K562 (cell line): ENCODE data around the gene C11orf91. TPM values are rescaled to one million over a fixed set of nuclear protein-coding genes. Genes with fewer than 3 reads are reported as not detected.

Source experiments
- ATF1 ChIP-seq, 2 experiments: fragments of 450-650 bp in 1 of 2; IDR thresholded peaks; 2 replicates each; pipeline ENCODE4 v1.6.1; 2016; ENCODE audit warnings: missing compliant biosample characterization in 1 of 2, missing genetic modification characterization in 1 of 2
- C11orf30 ChIP-seq: fragments of 450-650 bp; IDR thresholded peaks from 2 replicates; pipeline ENCODE4 v1.6.1; 2016; ENCODE audit warnings: low read depth, mild to moderate bottlenecking
- ETV6 ChIP-seq, 3 experiments: fragments of 150-350 bp in 1 of 3; sonication (generic) in 1 of 3; formaldehyde crosslinking in 1 of 3; IDR thresholded peaks; 2 replicates each; pipeline versions ENCODE4 v1.6.1 to v1.8.0; 2014 to 2022; ENCODE audit warnings: borderline replicate concordance in 2 of 3, low read depth in 2 of 3, antibody characterized with exemption in 1 of 3, low read length in 1 of 3, mild to moderate bottlenecking in 1 of 3, missing genetic modification reagents in 1 of 3
- GATAD2A ChIP-seq: fragments of 450-650 bp; IDR thresholded peaks from 2 replicates; pipeline ENCODE4 v1.6.1; 2017
- GTF2F1 ChIP-seq: IDR thresholded peaks from 2 replicates; pipeline ENCODE4 v1.6.1; 2011; ENCODE audit warnings: low read depth, low read length, improper control_type of control experiment
- HDGF ChIP-seq: fragments of 450-650 bp; IDR thresholded peaks from 2 replicates; pipeline ENCODE4 v1.6.1; 2016
- RAD51 ChIP-seq: fragments of 450-650 bp; IDR thresholded peaks from 2 replicates; pipeline ENCODE4 v1.7.1; 2016; ENCODE audit warnings: low read depth, mild to moderate bottlenecking, borderline replicate concordance
- RUNX1 ChIP-seq: sonication (generic); IDR thresholded peaks from 2 replicates; pipeline ENCODE4 v1.6.1; 2016; ENCODE audit warnings: antibody characterized with exemption, low read depth
- SIN3B ChIP-seq: fragments of 450-650 bp; IDR thresholded peaks from 2 replicates; pipeline ENCODE4 v1.6.1; 2017; ENCODE audit warnings: low read depth, mild to moderate bottlenecking, moderate library complexity
- SMARCC2 ChIP-seq: fragments of 450-650 bp; IDR thresholded peaks from 2 replicates; pipeline ENCODE4 v1.6.1; 2017; ENCODE audit warnings: antibody characterized with exemption, moderate library complexity, mild to moderate bottlenecking, low read depth
- SOX6 ChIP-seq: fragments of 450-650 bp; IDR thresholded peaks from 2 replicates; pipeline ENCODE4 v1.6.1; 2014; ENCODE audit warnings: mild to moderate bottlenecking
- SUPT5H ChIP-seq: fragments of 450-650 bp; IDR thresholded peaks from 2 replicates; pipeline ENCODE4 v1.6.1; 2016
- ZC3H4 ChIP-seq: sonication (generic); formaldehyde crosslinking; IDR thresholded peaks from 2 replicates; pipeline ENCODE4 v1.9.0; 2021; ENCODE audit warnings: missing genetic modification reagents, borderline replicate concordance
- ZNF146 ChIP-seq: IDR thresholded peaks from one replicate; pipeline ENCODE4 v1.6.1; 2018; ENCODE audit warnings: missing compliant biosample characterization; ENCODE audit not compliant: unreplicated experiment
- ZNF311 ChIP-seq: fragments of 250-450 bp; sonication (Bioruptor Pico); IDR thresholded peaks from 2 replicates; pipeline ENCODE4 v1.4.0; 2020; ENCODE audit warnings: mild to moderate bottlenecking, moderate library complexity
- ZNF764 ChIP-seq: fragments of 250-450 bp; sonication (Bioruptor Pico); IDR thresholded peaks from 2 replicates; pipeline ENCODE4 v1.4.0; 2020; ENCODE audit warnings: low read depth, mild to moderate bottlenecking, moderate library complexity
- polyA plus RNA-seq, 8 experiments: library from polyadenylated mRNA; depleted of rRNA in 4 of 8; stranded (reverse) in 5 of 8; unstranded in 3 of 8; fragments of >200 nt; fragmentation: Nextera tagmentation in 2 of 8; fragmentation: Illumina TruSeq in 1 of 8; extraction: Ambion mirVana in 2 of 8; extraction: Trizol in 1 of 8; gene quantifications; 2 replicates each; pipeline versions ENCODE4 v1.2.1 to v1.2.3, GENCODE V29; 2011 to 2014; ENCODE audit warnings: inconsistent platforms in 1 of 8, missing spikeins in 1 of 8
- total RNA-seq, 7 experiments: library from RNA; depleted of rRNA in 6 of 7; stranded (reverse); fragments of >200 nt in 6 of 7; fragmentation: Illumina TruSeq in 2 of 7; extraction: Trizol in 2 of 7; gene quantifications; 2 replicates each; pipeline versions ENCODE4 v1.2.1 to v1.2.3, GENCODE V29; 2011 to 2021; ENCODE audit warnings: low replicate concordance in 1 of 7
- TF ChIP-seq, protein P1 (sequence below): fragments of 200-800 bp; sonication (Bioruptor generic); IDR thresholded peaks from 2 replicates; pipeline ENCODE4 v1.6.1; 2017; ENCODE audit warnings: missing genetic modification characterization, missing compliant biosample characterization
- TF ChIP-seq, protein P2 (sequence below): IDR thresholded peaks from 2 replicates; pipeline ENCODE4 v1.6.1; 2016; ENCODE audit warnings: missing genetic modification characterization, missing compliant biosample characterization
- TF ChIP-seq, protein P3 (sequence below): fragments of 450-650 bp; IDR thresholded peaks from 2 replicates; pipeline ENCODE4 v1.6.1; 2017; ENCODE audit warnings: antibody characterized with exemption
- TF ChIP-seq, protein P4 (sequence below): sonication (generic); formaldehyde crosslinking; IDR thresholded peaks from 2 replicates; pipeline ENCODE4 v1.8.1; 2023; ENCODE audit warnings: mild to moderate bottlenecking, missing genetic modification reagents
- TF ChIP-seq, protein P5 (sequence below): fragments of 250-450 bp; sonication (Bioruptor Pico); IDR thresholded peaks from 2 replicates; pipeline ENCODE4 v1.4.0; 2020; ENCODE audit warnings: mild to moderate bottlenecking

C11orf91 gene
- total and polyA plus RNA-seq, 9 of the 15 experiments (the other 6 are each of a cell fraction or from before 2014, with no cell fraction given) = not detected

DNA sequence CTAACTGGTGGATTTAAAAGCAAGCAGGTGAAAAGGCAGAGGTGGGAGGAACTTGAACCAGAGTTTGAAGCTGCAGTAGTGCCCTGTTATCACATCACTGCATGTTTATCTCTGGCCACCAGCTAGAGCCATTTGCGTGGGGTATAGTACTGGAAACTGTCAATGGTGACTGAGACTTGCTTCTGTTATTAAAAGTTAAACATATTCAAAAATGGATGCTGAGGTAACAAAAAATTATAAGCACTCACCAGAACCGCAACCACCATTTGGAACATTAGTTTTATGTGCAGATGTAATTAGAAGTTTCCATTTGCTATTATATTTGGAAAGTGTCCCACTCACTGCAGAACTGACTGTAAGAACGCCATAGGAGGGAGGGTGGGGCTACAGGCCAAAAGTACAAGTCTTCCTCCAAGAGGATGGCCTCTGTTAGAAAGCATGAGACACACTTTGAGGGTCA is 36.8 kb upstream of the C11orf91 start (continued):
- no peak; a peak in 1 of 4 replicates for TF ChIP-seq ETV6 (IDR thresholded peaks at IDR 0.05; ENCODE audit: borderline replicate concordance in 1 of 2, low read depth in 2 of 2, low read length in 1 of 2)
- no peak for TF ChIP-seq ETV6 (CRISPR knock-in tag; IDR thresholded peaks at IDR 0.05; ENCODE audit: borderline replicate concordance)
- no peak for TF ChIP-seq ATF1 (CRISPR knock-in tag; IDR thresholded peaks at IDR 0.05)
- TF ChIP-seq ATF1 (tag; IDR thresholded peaks at IDR 0.05) = peak; percentile 51
- peak; percentile 82 for TF ChIP-seq SMARCC2
- peak; percentile 75; the same call in 1 of the 2 replicates for TF ChIP-seq GATAD2A
- TF ChIP-seq RUNX1 = no peak
- no peak for TF ChIP-seq ZNF764 (CRISPR knock-in tag)
- TF ChIP-seq, protein P1, sequence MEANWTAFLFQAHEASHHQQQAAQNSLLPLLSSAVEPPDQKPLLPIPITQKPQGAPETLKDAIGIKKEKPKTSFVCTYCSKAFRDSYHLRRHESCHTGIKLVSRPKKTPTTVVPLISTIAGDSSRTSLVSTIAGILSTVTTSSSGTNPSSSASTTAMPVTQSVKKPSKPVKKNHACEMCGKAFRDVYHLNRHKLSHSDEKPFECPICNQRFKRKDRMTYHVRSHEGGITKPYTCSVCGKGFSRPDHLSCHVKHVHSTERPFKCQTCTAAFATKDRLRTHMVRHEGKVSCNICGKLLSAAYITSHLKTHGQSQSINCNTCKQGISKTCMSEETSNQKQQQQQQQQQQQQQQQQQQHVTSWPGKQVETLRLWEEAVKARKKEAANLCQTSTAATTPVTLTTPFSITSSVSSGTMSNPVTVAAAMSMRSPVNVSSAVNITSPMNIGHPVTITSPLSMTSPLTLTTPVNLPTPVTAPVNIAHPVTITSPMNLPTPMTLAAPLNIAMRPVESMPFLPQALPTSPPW = peak; percentile 71
- TF ChIP-seq RAD51 = no peak
- TF ChIP-seq, protein P2, sequence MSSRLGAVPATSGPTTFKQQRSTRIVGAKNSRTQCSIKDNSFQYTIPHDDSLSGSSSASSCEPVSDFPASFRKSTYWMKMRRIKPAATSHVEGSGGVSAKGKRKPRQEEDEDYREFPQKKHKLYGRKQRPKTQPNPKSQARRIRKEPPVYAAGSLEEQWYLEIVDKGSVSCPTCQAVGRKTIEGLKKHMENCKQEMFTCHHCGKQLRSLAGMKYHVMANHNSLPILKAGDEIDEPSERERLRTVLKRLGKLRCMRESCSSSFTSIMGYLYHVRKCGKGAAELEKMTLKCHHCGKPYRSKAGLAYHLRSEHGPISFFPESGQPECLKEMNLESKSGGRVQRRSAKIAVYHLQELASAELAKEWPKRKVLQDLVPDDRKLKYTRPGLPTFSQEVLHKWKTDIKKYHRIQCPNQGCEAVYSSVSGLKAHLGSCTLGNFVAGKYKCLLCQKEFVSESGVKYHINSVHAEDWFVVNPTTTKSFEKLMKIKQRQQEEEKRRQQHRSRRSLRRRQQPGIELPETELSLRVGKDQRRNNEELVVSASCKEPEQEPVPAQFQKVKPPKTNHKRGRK (tag) = no peak
- TF ChIP-seq SOX6 = peak; percentile 89
- TF ChIP-seq ZNF311 = no peak
- TF ChIP-seq, protein P3, sequence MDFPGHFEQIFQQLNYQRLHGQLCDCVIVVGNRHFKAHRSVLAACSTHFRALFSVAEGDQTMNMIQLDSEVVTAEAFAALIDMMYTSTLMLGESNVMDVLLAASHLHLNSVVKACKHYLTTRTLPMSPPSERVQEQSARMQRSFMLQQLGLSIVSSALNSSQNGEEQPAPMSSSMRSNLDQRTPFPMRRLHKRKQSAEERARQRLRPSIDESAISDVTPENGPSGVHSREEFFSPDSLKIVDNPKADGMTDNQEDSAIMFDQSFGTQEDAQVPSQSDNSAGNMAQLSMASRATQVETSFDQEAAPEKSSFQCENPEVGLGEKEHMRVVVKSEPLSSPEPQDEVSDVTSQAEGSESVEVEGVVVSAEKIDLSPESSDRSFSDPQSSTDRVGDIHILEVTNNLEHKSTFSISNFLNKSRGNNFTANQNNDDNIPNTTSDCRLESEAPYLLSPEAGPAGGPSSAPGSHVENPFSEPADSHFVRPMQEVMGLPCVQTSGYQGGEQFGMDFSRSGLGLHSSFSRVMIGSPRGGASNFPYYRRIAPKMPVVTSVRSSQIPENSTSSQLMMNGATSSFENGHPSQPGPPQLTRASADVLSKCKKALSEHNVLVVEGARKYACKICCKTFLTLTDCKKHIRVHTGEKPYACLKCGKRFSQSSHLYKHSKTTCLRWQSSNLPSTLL = no peak
- TF ChIP-seq ZC3H4 (CRISPR knock-in tag) = no peak
- TF ChIP-seq C11orf30 = peak; percentile 64
- no peak for TF ChIP-seq HDGF
- no peak for TF ChIP-seq GTF2F1
- TF ChIP-seq, protein P4, sequence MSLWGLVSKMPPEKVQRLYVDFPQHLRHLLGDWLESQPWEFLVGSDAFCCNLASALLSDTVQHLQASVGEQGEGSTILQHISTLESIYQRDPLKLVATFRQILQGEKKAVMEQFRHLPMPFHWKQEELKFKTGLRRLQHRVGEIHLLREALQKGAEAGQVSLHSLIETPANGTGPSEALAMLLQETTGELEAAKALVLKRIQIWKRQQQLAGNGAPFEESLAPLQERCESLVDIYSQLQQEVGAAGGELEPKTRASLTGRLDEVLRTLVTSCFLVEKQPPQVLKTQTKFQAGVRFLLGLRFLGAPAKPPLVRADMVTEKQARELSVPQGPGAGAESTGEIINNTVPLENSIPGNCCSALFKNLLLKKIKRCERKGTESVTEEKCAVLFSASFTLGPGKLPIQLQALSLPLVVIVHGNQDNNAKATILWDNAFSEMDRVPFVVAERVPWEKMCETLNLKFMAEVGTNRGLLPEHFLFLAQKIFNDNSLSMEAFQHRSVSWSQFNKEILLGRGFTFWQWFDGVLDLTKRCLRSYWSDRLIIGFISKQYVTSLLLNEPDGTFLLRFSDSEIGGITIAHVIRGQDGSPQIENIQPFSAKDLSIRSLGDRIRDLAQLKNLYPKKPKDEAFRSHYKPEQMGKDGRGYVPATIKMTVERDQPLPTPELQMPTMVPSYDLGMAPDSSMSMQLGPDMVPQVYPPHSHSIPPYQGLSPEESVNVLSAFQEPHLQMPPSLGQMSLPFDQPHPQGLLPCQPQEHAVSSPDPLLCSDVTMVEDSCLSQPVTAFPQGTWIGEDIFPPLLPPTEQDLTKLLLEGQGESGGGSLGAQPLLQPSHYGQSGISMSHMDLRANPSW (CRISPR knock-in tag) = no peak
- TF ChIP-seq SUPT5H = no peak
- TF ChIP-seq SIN3B = no peak
- TF ChIP-seq, protein P5, sequence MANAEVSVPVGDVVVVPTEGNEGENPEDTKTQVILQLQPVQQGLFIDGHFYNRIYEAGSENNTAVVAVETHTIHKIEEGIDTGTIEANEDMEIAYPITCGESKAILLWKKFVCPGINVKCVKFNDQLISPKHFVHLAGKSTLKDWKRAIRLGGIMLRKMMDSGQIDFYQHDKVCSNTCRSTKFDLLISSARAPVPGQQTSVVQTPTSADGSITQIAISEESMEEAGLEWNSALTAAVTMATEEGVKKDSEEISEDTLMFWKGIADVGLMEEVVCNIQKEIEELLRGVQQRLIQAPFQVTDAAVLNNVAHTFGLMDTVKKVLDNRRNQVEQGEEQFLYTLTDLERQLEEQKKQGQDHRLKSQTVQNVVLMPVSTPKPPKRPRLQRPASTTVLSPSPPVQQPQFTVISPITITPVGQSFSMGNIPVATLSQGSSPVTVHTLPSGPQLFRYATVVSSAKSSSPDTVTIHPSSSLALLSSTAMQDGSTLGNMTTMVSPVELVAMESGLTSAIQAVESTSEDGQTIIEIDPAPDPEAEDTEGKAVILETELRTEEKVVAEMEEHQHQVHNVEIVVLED = no peak
- no peak for TF ChIP-seq ZNF146 (CRISPR knock-in tag)
